ENCODE results near the gene COMMD1. TPM values are rescaled to one million over a fixed set of nuclear protein-coding genes. Genes with fewer than 3 reads are reported as not detected.
"Not testable (repeated sequence)": the region's sequence is repeated elsewhere in the genome, so short reads cannot be mapped to it uniquely, and the experiment has no call there.

The COMMD1 gene
- total RNA-seq, 2 experiments from 2014 or later = 11.5 to 13.2 TPM

DNA sequence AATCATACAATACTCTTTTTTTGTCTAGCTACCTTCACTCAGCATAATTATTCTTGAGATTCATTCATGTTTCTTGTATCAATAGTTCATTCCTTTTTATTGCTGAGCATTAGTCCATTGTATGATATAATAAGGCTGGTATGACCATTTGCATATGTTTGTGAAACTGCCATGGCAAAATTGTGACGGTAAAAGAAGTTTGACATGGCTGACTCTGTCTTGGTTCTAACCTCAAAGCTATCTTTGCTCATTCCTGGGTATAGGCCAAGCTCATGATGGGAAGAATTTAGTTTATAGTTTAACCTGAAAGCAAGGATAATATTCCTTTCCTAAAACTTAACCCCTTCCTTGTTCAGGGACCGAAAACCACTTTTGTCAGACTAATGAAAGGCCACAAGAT, 46.4 kb downstream of the COMMD1 start:
- ChIA-PET POLR2A (no interaction called here), CTCF (interaction anchor here (0.7 kb wide), 1 partner anchor 109 kb away, joined by 3 read pairs; no protein-coding TSS in a partner anchor)
- H3K27ac Mint-ChIP-seq = no peak overlapping the region
- peaks cover 17% of the 10 kb centered on the region for H3K4me1 Mint-ChIP-seq (ENCODE audit: low read depth)
- Histone ChIP-seq H3K36me3 (ENCODE audit: insufficient read depth, low read length) (peaks cover 3% of the 10 kb centered on the region), H3K4me3 (ENCODE audit: low read length) (no peak overlapping the region), H3K9me3 (ENCODE audit: control insufficient read depth in 1 of 2, insufficient read depth in 1 of 2, low read length in 2 of 2) (no peaks in the 10 kb centered on the region), H3K27me3 (ENCODE audit: control insufficient read depth in 1 of 2, insufficient read depth in 2 of 2, low read length in 2 of 2) (no peaks in the 10 kb centered on the region), H3K4me1 (ENCODE audit: insufficient read depth, low read length) (no peaks in the 10 kb centered on the region), H3K27ac (ENCODE audit: low read depth in 1 of 2, low read length in 2 of 2) (no peak overlapping the region)
- no peak for DNase-seq
- no peak overlapping the region for H3K4me3 Mint-ChIP-seq
- H3K9me3 Mint-ChIP-seq = peaks cover 5% of the 10 kb centered on the region
- no peaks in the 10 kb centered on the region for H3K27me3 Mint-ChIP-seq
- peaks cover 42% of the 10 kb centered on the region for H3K36me3 Mint-ChIP-seq (ENCODE audit: low read depth)
- intact Hi-C loops (cut with DNase I, micrococcal nuclease) = no loop called here
- no peak for ATAC-seq (ENCODE audit: poor library complexity)
- TF ChIP-seq, protein P1, sequence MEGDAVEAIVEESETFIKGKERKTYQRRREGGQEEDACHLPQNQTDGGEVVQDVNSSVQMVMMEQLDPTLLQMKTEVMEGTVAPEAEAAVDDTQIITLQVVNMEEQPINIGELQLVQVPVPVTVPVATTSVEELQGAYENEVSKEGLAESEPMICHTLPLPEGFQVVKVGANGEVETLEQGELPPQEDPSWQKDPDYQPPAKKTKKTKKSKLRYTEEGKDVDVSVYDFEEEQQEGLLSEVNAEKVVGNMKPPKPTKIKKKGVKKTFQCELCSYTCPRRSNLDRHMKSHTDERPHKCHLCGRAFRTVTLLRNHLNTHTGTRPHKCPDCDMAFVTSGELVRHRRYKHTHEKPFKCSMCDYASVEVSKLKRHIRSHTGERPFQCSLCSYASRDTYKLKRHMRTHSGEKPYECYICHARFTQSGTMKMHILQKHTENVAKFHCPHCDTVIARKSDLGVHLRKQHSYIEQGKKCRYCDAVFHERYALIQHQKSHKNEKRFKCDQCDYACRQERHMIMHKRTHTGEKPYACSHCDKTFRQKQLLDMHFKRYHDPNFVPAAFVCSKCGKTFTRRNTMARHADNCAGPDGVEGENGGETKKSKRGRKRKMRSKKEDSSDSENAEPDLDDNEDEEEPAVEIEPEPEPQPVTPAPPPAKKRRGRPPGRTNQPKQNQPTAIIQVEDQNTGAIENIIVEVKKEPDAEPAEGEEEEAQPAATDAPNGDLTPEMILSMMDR (IDR thresholded peaks at IDR 0.05) = no peak

DNA sequence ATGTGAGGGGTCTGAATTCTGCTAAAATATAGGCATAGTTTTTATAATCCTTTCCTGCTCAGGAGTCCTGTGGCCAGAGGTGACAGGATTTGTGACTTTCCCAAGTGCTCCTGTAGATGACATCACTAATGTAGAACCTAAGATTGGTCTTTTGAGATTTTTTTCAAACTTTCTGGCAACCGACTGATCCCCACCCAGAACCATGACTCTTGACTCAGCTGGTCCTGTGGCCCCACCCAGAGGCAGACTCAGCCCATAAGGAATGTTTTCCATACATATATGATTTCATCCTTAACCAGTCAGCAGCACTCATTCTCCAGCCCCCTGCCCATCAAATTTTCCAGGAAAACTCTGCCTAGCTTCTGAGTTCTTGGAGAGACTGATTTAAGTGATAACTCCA, 46.8 kb downstream of the COMMD1 start:
- H3K27ac Mint-ChIP-seq = no peak overlapping the region
- peaks cover 5% of the 10 kb centered on the region for H3K9me3 Mint-ChIP-seq
- intact Hi-C loops (cut with DNase I, micrococcal nuclease) = no loop called here

DNA sequence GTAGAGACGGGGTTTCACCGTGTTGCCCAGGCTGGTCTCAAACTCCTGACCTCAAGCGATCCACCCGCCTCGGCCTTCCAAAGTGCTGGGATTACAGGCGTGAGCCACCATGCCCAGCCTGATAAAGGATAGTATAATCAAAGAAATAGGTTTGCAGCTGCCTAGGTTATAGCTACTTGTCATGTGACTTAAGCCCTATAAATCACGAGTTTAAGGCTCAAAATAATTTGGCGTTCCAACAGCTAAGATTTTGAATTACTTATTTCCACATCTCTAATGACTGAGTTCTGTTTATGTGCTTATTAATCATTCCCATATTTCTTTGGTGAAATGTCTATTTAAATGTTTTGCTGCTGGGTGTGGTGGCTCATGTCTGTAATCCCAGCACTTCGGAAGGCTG, 49.4 kb downstream of the COMMD1 start:
- H3K27ac ChIP-seq (ENCODE audit: low read depth in 1 of 2, low read length in 2 of 2); H3K27me3 ChIP-seq (ENCODE audit: control insufficient read depth in 1 of 2, insufficient read depth in 2 of 2, low read length in 2 of 2); H3K4me1 ChIP-seq (ENCODE audit: insufficient read depth, low read length); H3K4me3 Mint-ChIP-seq; H3K36me3 ChIP-seq (ENCODE audit: insufficient read depth, low read length); DNase-seq; H3K9me3 Mint-ChIP-seq; H3K27me3 Mint-ChIP-seq; H3K27ac Mint-ChIP-seq; ATAC-seq (ENCODE audit: poor library complexity); CTCF ChIA-PET; POLR2A ChIA-PET; H3K4me3 ChIP-seq (ENCODE audit: low read length); intact Hi-C loops (cut with DNase I, micrococcal nuclease); H3K9me3 ChIP-seq (ENCODE audit: control insufficient read depth in 1 of 2, insufficient read depth in 1 of 2, low read length in 2 of 2): not testable (repeated sequence)
- Mint-ChIP-seq H3K4me1 (ENCODE audit: low read depth) (peaks cover 31% of the 10 kb centered on the region), H3K36me3 (ENCODE audit: low read depth) (peaks cover 35% of the 10 kb centered on the region)

More for the DNA sequence above, 46.8 kb downstream of the COMMD1 start:
- ChIA-PET POLR2A (no interaction called here), CTCF (no interaction called here)
- Mint-ChIP-seq H3K4me1 (ENCODE audit: low read depth) (peaks cover 21% of the 10 kb centered on the region), H3K4me3 (no peak overlapping the region), H3K27me3 (no peaks in the 10 kb centered on the region), H3K36me3 (ENCODE audit: low read depth) (peaks cover 42% of the 10 kb centered on the region)
- Histone ChIP-seq H3K4me1 (ENCODE audit: insufficient read depth, low read length) (no peaks in the 10 kb centered on the region), H3K9me3 (ENCODE audit: control insufficient read depth in 1 of 2, insufficient read depth in 1 of 2, low read length in 2 of 2) (no peaks in the 10 kb centered on the region), H3K27me3 (ENCODE audit: control insufficient read depth in 1 of 2, insufficient read depth in 2 of 2, low read length in 2 of 2) (no peaks in the 10 kb centered on the region), H3K27ac (ENCODE audit: low read depth in 1 of 2, low read length in 2 of 2) (no peak overlapping the region), H3K4me3 (ENCODE audit: low read length) (no peak overlapping the region), H3K36me3 (ENCODE audit: insufficient read depth, low read length) (peaks cover 3% of the 10 kb centered on the region)
- TF ChIP-seq, protein P1 (IDR thresholded peaks at IDR 0.05) = no peak
- DNase-seq = no peak
- no peak for ATAC-seq (ENCODE audit: poor library complexity)
